Measurements from ENCODE around the gene GGCT.

The GGCT gene

GRCh38 chr7:30476459-30477145, 28.0 kb downstream of the GGCT start:
- DNase-seq: no peak

- DNase-seq: no peak
Observed at GRCh38 chr7:30475580-30475979, 29.0 kb downstream of the GGCT start.

GRCh38 chr7:30474893-30475292, 29.7 kb downstream of the GGCT start:
- DNase-seq: no peak

GRCh38 chr7:30474485-30474884, 30.1 kb downstream of the GGCT start:
- DNase-seq: no peak

GRCh38 chr7:30473903-30474302, 30.7 kb downstream of the GGCT start:
- no peak for DNase-seq

- no peak for DNase-seq
Observed at GRCh38 chr7:30472784-30473775, 31.5 kb downstream of the GGCT start.

- DNase-seq: no peak
Observed at GRCh38 chr7:30472081-30472783, 32.4 kb downstream of the GGCT start.

GRCh38 chr7:30471205-30471604, 33.4 kb downstream of the GGCT start:
- no peak for DNase-seq

- DNase-seq: peak; percentile 65
Observed at GRCh38 chr7:30470771-30471170, 33.9 kb downstream of the GGCT start.

GRCh38 chr7:30470163-30470770, 34.4 kb downstream of the GGCT start:
- DNase-seq: peak; percentile 31

- no peak for DNase-seq
Observed at GRCh38 chr7:30469303-30469702, 35.3 kb downstream of the GGCT start.

- no peak for DNase-seq
Observed at GRCh38 chr7:30468791-30469190, 35.8 kb downstream of the GGCT start.

- DNase-seq: no peak
Observed at GRCh38 chr7:30468041-30468440, 36.6 kb downstream of the GGCT start.

- no peak for DNase-seq
Observed at GRCh38 chr7:30467271-30467670, 37.4 kb downstream of the GGCT start.

- DNase-seq: no peak
Observed at GRCh38 chr7:30466266-30466665, 38.4 kb downstream of the GGCT start.

GRCh38 chr7:30465811-30466180, 38.8 kb downstream of the GGCT start:
- no peak for DNase-seq

- DNase-seq: peak; percentile 10
Observed at GRCh38 chr7:30465046-30465810, 39.4 kb downstream of the GGCT start.

GRCh38 chr7:30464231-30464671, 40.4 kb downstream of the GGCT start:
- no peak for DNase-seq

- no peak for DNase-seq
Observed at GRCh38 chr7:30463405-30464145, 41.1 kb downstream of the GGCT start.

- no peak for DNase-seq
Observed at GRCh38 chr7:30462179-30462578, 42.5 kb downstream of the GGCT start.

GRCh38 chr7:30460246-30460633, 44.4 kb downstream of the GGCT start:
- DNase-seq: no peak
